GM19239 (cell line): ENCODE results near the gene KLHL41.
"Not testable (repeated sequence)": the region's sequence is repeated elsewhere in the genome, so short reads cannot be mapped to it uniquely, and the experiment has no call there.

Source experiments
- DNase-seq: peaks from one replicate; pipeline ENCODE4 v3.0.0; 2011; ENCODE audit warnings: low spot score; ENCODE audit not compliant: insufficient read length
- FAIRE-seq: peaks from 2 replicates; lab custom pipeline; 2011; peaks lifted over from hg19 to GRCh38; lab: Jason Lieb, UNC

Gene KLHL41

DNA sequence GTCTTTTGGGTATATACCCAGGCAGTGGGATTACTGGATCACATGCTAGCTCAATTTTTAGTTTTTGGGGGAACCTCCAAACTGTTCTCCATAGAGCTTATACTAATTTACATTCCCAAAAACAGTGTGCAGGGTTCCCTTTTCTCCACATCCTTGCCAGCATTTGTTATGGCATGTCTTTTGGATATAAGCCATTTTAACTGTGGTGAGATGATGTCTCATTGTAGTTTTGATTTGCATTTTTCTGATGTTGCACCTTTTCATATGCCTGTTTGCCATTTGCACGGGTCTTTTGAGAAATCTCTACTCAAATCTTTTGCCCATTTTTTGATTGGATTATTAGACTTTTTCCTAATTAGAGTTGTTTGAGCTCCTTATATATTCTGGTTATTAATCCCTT, 56.2 kb downstream of the KLHL41 start:
- FAIRE-seq (no peak), DNase-seq (no peak)

- FAIRE-seq (peak; percentile 40), DNase-seq (no peak)
Observed at GRCh38 chr2:169569948-169570347, 60.4 kb downstream of the KLHL41 start.

- DNase-seq, FAIRE-seq: not testable (repeated sequence)
Observed at GRCh38 chr2:169570752-169571151, 61.2 kb downstream of the KLHL41 start.

DNA sequence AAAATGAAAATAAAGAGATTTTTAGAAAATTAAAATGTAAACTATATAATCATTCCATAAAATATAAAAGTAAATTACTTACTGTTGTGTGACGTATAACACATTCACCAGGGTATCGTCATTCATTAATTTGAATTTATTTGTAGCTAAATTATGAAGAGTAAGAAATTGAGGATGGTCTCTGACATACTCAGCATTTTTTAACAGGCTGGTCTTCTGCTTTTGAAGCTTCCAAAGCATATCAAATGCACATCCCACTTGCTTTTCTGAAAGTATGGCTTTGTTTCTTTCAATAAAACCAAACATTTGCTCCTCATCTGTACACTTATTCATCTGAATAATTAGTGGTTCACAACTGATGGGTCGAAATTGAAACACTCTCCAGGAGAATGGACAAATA, 62.1 kb downstream of the KLHL41 start:
- no peak for DNase-seq
- no peak for FAIRE-seq

GRCh38 chr2:169572189-169572588, 62.7 kb downstream of the KLHL41 start:
- no peak for FAIRE-seq
- no peak for DNase-seq

- FAIRE-seq, result no peak
- no peak for DNase-seq
Observed at GRCh38 chr2:169572821-169573159, 63.3 kb downstream of the KLHL41 start.

GRCh38 chr2:169573160-169573973, 63.9 kb downstream of the KLHL41 start, which contains the start of gene FASTKD1:
Gene FASTKD1 (minus strand): TSS chr2:169573865. CDS start chr2:169572029, 1,836 bp downstream.
- DNase-seq (peak; percentile 96), FAIRE-seq (peak; percentile 99)

DNA sequence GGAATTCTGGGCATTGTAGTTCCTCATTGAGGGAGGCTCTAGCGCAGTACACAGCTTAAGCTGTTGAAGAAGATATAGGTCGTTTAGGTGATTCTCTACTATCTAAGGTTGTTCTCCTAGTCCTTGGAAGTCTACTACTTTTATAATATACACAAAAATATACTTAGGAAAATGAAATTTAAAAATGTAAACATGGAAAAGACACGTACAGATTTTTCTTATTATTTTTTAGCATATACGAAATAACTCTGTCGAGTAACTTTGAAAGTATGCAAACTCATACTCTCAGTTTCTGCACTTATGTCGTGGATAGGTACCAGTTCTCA, 64.4 kb downstream of the KLHL41 start:
- peak; percentile 2 for DNase-seq
- FAIRE-seq, result no peak

DNA sequence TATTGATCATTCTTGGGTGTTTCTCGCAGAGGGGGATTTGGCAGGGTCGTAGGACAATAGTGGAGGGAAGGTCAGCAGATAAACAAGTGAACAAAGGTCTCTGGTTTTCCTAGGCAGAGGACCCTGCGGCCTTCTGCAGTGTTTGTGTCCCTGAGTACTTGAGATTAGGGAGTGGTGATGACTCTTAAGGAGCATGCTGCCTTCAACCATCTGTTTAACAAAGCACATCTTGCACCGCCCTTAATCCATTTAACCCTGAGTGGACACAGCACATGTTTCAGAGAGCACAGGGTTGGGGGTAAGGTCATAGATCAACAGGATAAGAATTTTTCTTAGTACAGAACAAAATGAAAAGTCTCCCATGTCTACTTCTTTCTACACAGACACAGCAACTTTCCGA, 65.0 kb downstream of the KLHL41 start:
- not testable (repeated sequence) for FAIRE-seq, DNase-seq

- DNase-seq, FAIRE-seq: not testable (repeated sequence)
Observed at GRCh38 chr2:169575264-169575663, 65.8 kb downstream of the KLHL41 start.
